HEK293 (cell line): Measurements from ENCODE around the gene CBR4.

Source experiments
- ZNF274 ChIP-seq, 2 experiments: fragments of 200-500 bp in 1 of 2; fragments of 450-650 bp in 1 of 2; sonication (Bioruptor generic) in 1 of 2; formaldehyde crosslinking in 1 of 2; IDR thresholded peaks; 2 replicates each; pipeline versions ENCODE4 v1.5.1 to v1.6.1; 2014 to 2016; ENCODE audit warnings: borderline replicate concordance in 1 of 2, inconsistent platforms in 1 of 2, low read length in 1 of 2, missing biosample characterization in 1 of 2, missing genetic modification characterization in 1 of 2
- ZNF311 ChIP-seq: fragments of 450-650 bp; formaldehyde crosslinking; IDR thresholded peaks from 2 replicates; pipeline ENCODE4 v1.5.1; 2017; ENCODE audit warnings: missing biosample characterization, missing genetic modification characterization, borderline replicate concordance
- TF ChIP-seq, protein P1 (sequence below): fragments of 450-650 bp; formaldehyde crosslinking; IDR thresholded peaks from 2 replicates; pipeline ENCODE4 v1.5.1; 2016; ENCODE audit warnings: missing biosample characterization, missing genetic modification characterization
- TF ChIP-seq, protein P2 (sequence below): fragments of 450-650 bp; formaldehyde crosslinking; IDR thresholded peaks from 2 replicates; pipeline ENCODE4 v1.5.1; 2016; ENCODE audit warnings: missing biosample characterization, missing genetic modification characterization
- TF ChIP-seq, protein P3 (sequence below): fragments of 450-650 bp; IDR thresholded peaks from 2 replicates; pipeline ENCODE4 v1.5.1; 2018; ENCODE audit warnings: missing biosample characterization, mild to moderate bottlenecking, missing genetic modification characterization

DNA sequence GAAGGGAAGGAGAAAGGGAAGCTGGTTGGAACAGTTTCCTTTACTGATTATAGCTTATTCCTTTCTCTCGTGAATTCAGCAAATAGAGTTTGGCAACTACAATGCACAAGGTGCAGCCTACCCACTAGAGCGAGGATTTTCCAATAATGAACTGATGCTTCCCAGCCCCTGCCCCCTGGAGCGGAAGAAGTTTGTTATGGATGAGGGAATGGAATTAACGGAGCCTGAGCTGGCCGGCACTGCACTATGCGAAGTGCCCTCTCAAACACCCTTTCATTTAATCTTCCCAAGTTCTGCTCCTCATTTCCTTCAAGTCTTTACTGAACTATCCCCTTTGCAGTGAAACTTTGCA, 42.5 kb upstream of the CBR4 start:
- TF ChIP-seq ZNF274 (IDR thresholded peaks at IDR 0.05; ENCODE audit: low read length) (no peak), ZNF274 (tag by site-specific recombination; IDR thresholded peaks at IDR 0.05; ENCODE audit: borderline replicate concordance) (no peak), ZNF311 (no peak)
- TF ChIP-seq, protein P1, sequence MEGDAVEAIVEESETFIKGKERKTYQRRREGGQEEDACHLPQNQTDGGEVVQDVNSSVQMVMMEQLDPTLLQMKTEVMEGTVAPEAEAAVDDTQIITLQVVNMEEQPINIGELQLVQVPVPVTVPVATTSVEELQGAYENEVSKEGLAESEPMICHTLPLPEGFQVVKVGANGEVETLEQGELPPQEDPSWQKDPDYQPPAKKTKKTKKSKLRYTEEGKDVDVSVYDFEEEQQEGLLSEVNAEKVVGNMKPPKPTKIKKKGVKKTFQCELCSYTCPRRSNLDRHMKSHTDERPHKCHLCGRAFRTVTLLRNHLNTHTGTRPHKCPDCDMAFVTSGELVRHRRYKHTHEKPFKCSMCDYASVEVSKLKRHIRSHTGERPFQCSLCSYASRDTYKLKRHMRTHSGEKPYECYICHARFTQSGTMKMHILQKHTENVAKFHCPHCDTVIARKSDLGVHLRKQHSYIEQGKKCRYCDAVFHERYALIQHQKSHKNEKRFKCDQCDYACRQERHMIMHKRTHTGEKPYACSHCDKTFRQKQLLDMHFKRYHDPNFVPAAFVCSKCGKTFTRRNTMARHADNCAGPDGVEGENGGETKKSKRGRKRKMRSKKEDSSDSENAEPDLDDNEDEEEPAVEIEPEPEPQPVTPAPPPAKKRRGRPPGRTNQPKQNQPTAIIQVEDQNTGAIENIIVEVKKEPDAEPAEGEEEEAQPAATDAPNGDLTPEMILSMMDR = no peak
- TF ChIP-seq, protein P2, sequence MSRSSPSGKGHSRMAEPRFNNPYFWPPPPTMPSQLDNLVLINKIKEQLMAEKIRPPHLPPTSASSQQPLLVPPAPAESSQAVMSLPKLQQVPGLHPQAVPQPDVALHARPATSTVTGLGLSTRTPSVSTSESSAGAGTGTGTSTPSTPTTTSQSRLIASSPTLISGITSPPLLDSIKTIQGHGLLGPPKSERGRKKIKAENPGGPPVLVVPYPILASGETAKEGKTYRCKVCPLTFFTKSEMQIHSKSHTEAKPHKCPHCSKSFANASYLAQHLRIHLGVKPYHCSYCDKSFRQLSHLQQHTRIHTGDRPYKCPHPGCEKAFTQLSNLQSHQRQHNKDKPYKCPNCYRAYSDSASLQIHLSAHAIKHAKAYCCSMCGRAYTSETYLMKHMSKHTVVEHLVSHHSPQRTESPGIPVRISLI (tag by site-specific recombination) = no peak
- TF ChIP-seq, protein P3, sequence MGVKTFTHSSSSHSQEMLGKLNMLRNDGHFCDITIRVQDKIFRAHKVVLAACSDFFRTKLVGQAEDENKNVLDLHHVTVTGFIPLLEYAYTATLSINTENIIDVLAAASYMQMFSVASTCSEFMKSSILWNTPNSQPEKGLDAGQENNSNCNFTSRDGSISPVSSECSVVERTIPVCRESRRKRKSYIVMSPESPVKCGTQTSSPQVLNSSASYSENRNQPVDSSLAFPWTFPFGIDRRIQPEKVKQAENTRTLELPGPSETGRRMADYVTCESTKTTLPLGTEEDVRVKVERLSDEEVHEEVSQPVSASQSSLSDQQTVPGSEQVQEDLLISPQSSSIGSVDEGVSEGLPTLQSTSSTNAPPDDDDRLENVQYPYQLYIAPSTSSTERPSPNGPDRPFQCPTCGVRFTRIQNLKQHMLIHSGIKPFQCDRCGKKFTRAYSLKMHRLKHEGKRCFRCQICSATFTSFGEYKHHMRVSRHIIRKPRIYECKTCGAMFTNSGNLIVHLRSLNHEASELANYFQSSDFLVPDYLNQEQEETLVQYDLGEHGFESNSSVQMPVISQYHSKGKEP (tag by site-specific recombination) = no peak
